Measurements from ENCODE around the gene ST3GAL4.

ST3GAL4 gene

GRCh38 chr11:126409620-126409985 lies 54.1 kb downstream of the ST3GAL4 start:
- no peak for DNase-seq

GRCh38 chr11:126410649-126411048 lies 55.2 kb downstream of the ST3GAL4 start:
- no peak for DNase-seq

- no peak for DNase-seq
Observed at GRCh38 chr11:126411971-126412381, 56.5 kb downstream of the ST3GAL4 start.

GRCh38 chr11:126413426-126413825 lies 57.9 kb downstream of the ST3GAL4 start:
- no peak for DNase-seq

- DNase-seq: no peak
Observed at GRCh38 chr11:126413843-126414405, 58.4 kb downstream of the ST3GAL4 start.

GRCh38 chr11:126414615-126415014 lies 59.1 kb downstream of the ST3GAL4 start:
- no peak for DNase-seq

- DNase-seq: peak; percentile 96
Observed at GRCh38 chr11:126415128-126415527, 59.6 kb downstream of the ST3GAL4 start.

- peak; percentile 90 for DNase-seq
Observed at GRCh38 chr11:126415669-126416420, 60.4 kb downstream of the ST3GAL4 start.

GRCh38 chr11:126416542-126417090 lies 61.1 kb downstream of the ST3GAL4 start:
- peak; percentile 90 for DNase-seq

GRCh38 chr11:126417091-126417862 lies 61.8 kb downstream of the ST3GAL4 start:
- DNase-seq: no peak

GRCh38 chr11:126418887-126419286 lies 63.4 kb downstream of the ST3GAL4 start:
- no peak for DNase-seq

- DNase-seq: peak; percentile 73
Observed at GRCh38 chr11:126419801-126420697, 64.6 kb downstream of the ST3GAL4 start.

GRCh38 chr11:126420698-126421256 lies 65.3 kb downstream of the ST3GAL4 start:
- DNase-seq: no peak

GRCh38 chr11:126421271-126421671 lies 65.8 kb downstream of the ST3GAL4 start:
- no peak for DNase-seq

GRCh38 chr11:126422446-126422845 lies 67.0 kb downstream of the ST3GAL4 start:
- no peak for DNase-seq

GRCh38 chr11:126423154-126423553 lies 67.7 kb downstream of the ST3GAL4 start:
- DNase-seq: no peak

GRCh38 chr11:126423743-126424142 lies 68.3 kb downstream of the ST3GAL4 start:
- no peak for DNase-seq

- DNase-seq: no peak
Observed at GRCh38 chr11:126424471-126425039, 69.1 kb downstream of the ST3GAL4 start.

- DNase-seq: no peak
Observed at GRCh38 chr11:126426106-126426505, 70.6 kb downstream of the ST3GAL4 start.

- peak; percentile 19 for DNase-seq
Observed at GRCh38 chr11:126426820-126427749, 71.6 kb downstream of the ST3GAL4 start.
